Nephron progenitor cell (in vitro differentiated cells): ENCODE results near the gene MBOAT1.
"Not testable (repeated sequence)": the region's sequence is repeated elsewhere in the genome, so short reads cannot be mapped to it uniquely, and the experiment has no call there.

ENCODE experiments used
- DNase-seq: peaks from one replicate; pipeline ENCODE4 v3.0.0; 2021
- H3K27ac Mint-ChIP-seq: 2 replicates; pipeline ENCODE4 v1.8.0; 2021; ENCODE audit warnings: mild to moderate bottlenecking, moderate library complexity, mixed read lengths
- H3K27me3 Mint-ChIP-seq: 2 replicates; pipeline ENCODE4 v1.8.0; 2021; ENCODE audit warnings: mild to moderate bottlenecking, low read depth, mixed read lengths; ENCODE audit not compliant: poor library complexity
- H3K36me3 Mint-ChIP-seq: 2 replicates; pipeline ENCODE4 v1.8.0; 2021; ENCODE audit warnings: low read depth, mixed read lengths
- H3K4me1 Mint-ChIP-seq: 2 replicates; pipeline ENCODE4 v1.8.0; 2021; ENCODE audit warnings: mixed read lengths
- H3K4me3 Mint-ChIP-seq: 2 replicates; pipeline ENCODE4 v1.8.0; 2021; ENCODE audit warnings: mild to moderate bottlenecking, moderate library complexity, mixed read lengths
- H3K9me3 Mint-ChIP-seq: 2 replicates; pipeline ENCODE4 v1.8.0; 2021; ENCODE audit warnings: mild to moderate bottlenecking, moderate library complexity, mixed read lengths
- TF ChIP-seq, protein P1 (sequence below): fragments of 200-600 bp; sonication (generic); IDR thresholded peaks from 2 replicates; pipeline ENCODE4 v1.5.0; 2021; ENCODE audit warnings: antibody characterized with exemption

MBOAT1 gene

DNA sequence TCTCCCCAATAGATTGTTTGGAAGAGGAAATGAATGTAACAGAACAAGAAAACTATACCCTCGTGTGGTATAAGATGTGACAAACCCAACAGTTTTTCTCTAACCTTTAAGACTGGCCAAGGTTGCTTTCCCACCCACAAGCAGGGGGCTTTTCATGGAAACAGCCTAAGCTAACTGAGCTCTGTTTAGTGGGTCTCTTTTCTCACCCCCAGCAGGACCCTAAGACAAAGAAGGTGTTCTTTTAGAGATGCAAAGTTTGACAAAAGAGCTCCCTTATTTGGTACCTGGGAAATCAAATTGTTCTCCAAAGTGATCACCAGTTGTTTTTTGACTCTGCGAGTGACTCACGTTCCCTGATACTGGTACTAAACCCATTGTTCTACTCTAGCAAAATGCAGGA lies 59.1 kb downstream of the MBOAT1 start:
- Mint-ChIP-seq H3K4me3 (no peak overlapping the region), H3K9me3 (no peaks in the 10 kb centered on the region), H3K4me1 (no peaks in the 10 kb centered on the region), H3K36me3 (peaks cover 19% of the 10 kb centered on the region), H3K27me3 (no peaks in the 10 kb centered on the region), H3K27ac (no peak overlapping the region)
- TF ChIP-seq, protein P1, sequence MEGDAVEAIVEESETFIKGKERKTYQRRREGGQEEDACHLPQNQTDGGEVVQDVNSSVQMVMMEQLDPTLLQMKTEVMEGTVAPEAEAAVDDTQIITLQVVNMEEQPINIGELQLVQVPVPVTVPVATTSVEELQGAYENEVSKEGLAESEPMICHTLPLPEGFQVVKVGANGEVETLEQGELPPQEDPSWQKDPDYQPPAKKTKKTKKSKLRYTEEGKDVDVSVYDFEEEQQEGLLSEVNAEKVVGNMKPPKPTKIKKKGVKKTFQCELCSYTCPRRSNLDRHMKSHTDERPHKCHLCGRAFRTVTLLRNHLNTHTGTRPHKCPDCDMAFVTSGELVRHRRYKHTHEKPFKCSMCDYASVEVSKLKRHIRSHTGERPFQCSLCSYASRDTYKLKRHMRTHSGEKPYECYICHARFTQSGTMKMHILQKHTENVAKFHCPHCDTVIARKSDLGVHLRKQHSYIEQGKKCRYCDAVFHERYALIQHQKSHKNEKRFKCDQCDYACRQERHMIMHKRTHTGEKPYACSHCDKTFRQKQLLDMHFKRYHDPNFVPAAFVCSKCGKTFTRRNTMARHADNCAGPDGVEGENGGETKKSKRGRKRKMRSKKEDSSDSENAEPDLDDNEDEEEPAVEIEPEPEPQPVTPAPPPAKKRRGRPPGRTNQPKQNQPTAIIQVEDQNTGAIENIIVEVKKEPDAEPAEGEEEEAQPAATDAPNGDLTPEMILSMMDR = no peak
- DNase-seq = no peak

DNA sequence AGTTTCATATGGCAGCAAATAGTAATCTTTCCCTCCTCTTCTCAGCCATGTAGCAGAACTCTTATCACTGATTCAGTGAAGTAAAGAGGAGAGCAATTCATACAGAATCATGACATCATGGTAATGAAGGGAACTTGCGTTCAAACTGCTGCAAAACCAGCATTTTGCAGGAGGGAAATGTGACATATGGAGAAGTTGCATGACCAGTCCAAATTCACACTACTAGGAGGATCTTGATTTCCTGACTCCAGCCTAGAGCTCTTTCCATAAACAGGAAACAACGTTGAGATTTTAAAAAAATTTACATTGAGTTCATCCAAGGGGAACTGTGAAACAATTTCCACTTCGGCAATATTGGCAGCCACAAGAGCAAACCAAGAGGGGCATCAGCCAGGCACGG lies 63.8 kb downstream of the MBOAT1 start:
- TF ChIP-seq, protein P1 = no peak
- Mint-ChIP-seq H3K4me3 (no peak overlapping the region), H3K9me3 (no peaks in the 10 kb centered on the region), H3K4me1 (no peaks in the 10 kb centered on the region), H3K27me3 (no peaks in the 10 kb centered on the region), H3K27ac (no peak overlapping the region), H3K36me3 (peaks cover 24% of the 10 kb centered on the region)
- no peak for DNase-seq

DNA sequence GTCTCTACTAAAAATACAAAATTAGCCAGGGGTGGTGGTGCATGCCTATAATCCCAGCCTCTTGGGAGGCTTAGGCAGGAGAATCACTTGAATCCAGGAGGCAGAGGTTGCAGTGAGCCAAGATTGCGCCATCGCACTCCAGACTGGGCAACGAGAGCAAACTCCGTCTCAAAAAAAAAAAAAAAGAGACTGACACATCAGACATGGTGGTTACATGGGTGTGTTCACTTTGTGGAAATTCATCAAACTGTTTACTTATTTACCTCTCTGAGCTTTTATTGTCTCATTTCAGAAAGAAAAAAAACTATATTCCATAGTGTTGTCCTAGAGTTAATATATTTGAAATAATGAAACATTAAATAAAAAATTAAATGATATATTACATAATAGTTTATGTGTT lies 64.8 kb downstream of the MBOAT1 start:
- H3K4me3 Mint-ChIP-seq = no peak overlapping the region
- no peak overlapping the region for H3K27ac Mint-ChIP-seq
- no peaks in the 10 kb centered on the region for H3K4me1 Mint-ChIP-seq
- H3K27me3 Mint-ChIP-seq = no peaks in the 10 kb centered on the region
- H3K36me3 Mint-ChIP-seq = peaks cover 25% of the 10 kb centered on the region
- TF ChIP-seq, protein P1 = no peak
- H3K9me3 Mint-ChIP-seq = no peaks in the 10 kb centered on the region
- no peak for DNase-seq

DNA sequence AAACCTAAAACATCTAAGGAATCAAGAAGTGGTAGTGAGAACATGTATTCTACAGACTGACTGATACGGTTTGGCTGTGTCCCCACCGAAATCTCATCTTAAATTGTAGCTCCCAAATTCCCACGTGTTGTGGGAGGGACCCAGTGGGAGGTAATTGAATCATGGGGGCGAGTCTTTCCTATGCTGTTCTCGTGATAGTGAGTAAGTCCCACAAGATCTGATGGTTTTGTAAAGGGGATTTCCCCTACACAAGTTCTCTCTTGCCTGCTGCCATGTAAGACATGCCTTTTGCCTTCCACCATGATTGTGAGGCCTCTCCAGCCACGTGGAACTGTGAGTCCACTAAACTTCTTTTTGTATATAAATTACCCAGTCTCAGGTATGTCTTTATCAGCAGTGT lies 65.4 kb downstream of the MBOAT1 start:
- not testable (repeated sequence) for H3K4me1 Mint-ChIP-seq, H3K9me3 Mint-ChIP-seq, H3K4me3 Mint-ChIP-seq, H3K27ac Mint-ChIP-seq, H3K27me3 Mint-ChIP-seq, DNase-seq
- H3K36me3 Mint-ChIP-seq = peaks cover 23% of the 10 kb centered on the region

DNA sequence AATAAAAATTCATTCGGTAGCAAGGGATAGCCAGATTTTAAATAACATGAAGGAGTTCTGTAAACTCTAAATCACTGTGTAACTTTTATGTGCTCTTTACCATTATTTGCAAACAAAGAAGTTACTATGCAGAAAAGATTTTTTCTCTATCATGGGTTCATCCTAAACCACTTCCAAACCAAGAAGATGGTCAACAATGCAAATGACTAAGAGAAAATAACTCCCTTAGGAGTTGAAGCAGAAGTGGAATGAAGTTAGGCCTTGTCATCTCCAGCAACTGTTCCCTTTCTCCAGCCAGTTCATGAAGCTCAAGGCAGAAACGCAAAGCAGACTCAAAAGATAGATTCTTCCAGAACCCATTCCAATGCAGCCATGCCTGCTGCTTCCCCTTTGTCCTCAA lies 66.0 kb downstream of the MBOAT1 start:
- TF ChIP-seq, protein P1 = no peak
- Mint-ChIP-seq H3K4me3 (no peak overlapping the region), H3K9me3 (no peaks in the 10 kb centered on the region), H3K27me3 (no peaks in the 10 kb centered on the region), H3K36me3 (peaks cover 18% of the 10 kb centered on the region), H3K27ac (no peak overlapping the region), H3K4me1 (no peaks in the 10 kb centered on the region)
- DNase-seq = no peak

DNA sequence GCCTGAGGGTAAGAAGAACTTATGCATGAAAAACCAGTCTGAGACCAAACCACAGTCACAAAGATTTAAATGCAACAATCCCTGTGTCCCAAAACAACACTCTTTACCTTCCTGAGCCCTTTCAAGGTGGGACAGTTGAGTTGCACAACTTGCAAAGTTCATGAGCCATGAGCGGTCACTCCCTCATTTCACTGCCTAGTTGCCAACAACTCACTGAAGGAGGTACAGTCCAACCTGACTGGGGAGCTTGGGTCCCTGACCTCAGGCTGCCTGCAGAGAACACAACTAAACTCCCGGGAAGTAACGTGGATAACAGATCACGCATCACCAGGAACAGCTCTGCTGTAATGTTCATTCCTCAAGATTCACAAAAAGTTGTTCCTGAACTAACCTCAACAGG lies 69.4 kb downstream of the MBOAT1 start:
- DNase-seq = no peak
- Mint-ChIP-seq H3K9me3 (no peaks in the 10 kb centered on the region), H3K4me1 (peaks cover 14% of the 10 kb centered on the region), H3K27me3 (no peaks in the 10 kb centered on the region), H3K27ac (no peak overlapping the region), H3K4me3 (no peak overlapping the region), H3K36me3 (peaks cover 34% of the 10 kb centered on the region)
- TF ChIP-seq, protein P1 = no peak

DNA sequence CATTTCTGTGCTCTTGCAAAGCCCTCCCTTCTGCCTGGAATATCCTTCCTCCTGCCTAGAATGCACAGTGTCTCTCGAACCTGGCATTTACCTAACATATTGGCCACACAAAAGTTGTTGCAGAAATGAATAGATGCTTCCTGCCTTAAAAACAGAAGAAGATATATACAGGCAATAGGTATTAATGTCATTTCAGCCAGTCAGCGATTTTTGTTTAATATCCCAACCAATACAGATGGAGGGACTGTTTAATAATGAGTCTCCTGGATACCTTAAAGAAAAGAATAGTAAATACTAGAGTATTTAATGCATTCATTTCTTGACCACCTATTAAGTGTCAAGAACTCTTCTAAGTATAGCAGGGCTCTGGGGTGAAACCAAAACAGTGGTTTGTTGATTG lies 70.3 kb downstream of the MBOAT1 start:
- H3K27me3 Mint-ChIP-seq = no peaks in the 10 kb centered on the region
- TF ChIP-seq, protein P1 = no peak
- no peak for DNase-seq
- H3K27ac Mint-ChIP-seq = no peak overlapping the region
- no peaks in the 10 kb centered on the region for H3K9me3 Mint-ChIP-seq
- peaks cover 24% of the 10 kb centered on the region for H3K4me1 Mint-ChIP-seq
- H3K4me3 Mint-ChIP-seq = no peak overlapping the region
- H3K36me3 Mint-ChIP-seq = peaks cover 30% of the 10 kb centered on the region

DNA sequence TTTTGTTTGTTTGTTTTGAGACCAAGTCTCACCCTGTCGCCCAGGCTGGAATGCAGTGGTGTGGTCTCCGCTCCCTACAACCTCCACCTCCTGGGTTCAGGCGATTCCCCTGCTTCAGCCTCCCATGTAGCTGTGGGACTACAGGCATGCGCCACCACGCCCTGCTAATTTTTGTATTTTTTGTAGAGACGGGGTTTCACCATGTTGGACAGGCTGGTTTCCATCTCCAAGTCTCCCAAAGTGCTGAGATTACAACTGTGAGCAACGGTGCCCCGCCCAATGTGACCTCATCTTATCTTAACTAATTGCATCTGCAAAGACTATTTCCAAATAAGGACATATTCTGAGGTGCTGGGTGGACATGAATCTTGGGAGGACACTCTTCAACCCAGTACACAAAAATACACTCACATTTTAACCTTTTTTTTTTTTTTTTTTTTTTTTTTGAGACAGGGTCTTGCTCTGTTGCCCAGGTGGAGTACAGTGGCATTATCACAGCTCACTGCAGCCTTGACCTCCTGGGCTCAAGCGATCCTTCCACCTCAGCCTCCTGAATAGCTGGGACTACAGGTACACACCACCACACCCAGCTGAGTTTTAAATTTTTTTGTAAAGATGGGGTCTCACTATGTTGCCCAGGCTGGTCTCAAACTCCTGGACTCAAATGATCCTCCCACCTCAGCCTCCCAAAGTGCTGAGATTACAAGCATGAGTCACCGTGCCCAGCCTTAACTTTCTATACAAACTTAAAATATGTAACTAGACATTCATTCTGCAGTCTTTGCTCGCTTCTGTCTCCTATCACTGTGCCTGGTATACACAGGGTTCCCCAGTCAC lies 72.9 kb downstream of the MBOAT1 start:
- not testable (repeated sequence) for H3K4me3 Mint-ChIP-seq, H3K27ac Mint-ChIP-seq, H3K9me3 Mint-ChIP-seq, H3K27me3 Mint-ChIP-seq, DNase-seq
- Mint-ChIP-seq H3K36me3 (peaks cover 23% of the 10 kb centered on the region), H3K4me1 (peaks cover 24% of the 10 kb centered on the region)
